ENCODE measurements around the gene SUZ12. TPM values are rescaled to one million over a fixed set of nuclear protein-coding genes. Genes with fewer than 3 reads are reported as not detected.

The SUZ12 gene
- total and polyA plus RNA-seq, 11 donors: 5.7 to 18.9 (median 12.6) TPM

GRCh38 chr17:31918701-31919128, 18.1 kb upstream of the SUZ12 start:
- 68 to 76% (median 72%) methylated on average over 4 of the region's 4 CpGs for WGBS, 4 donors

DNA sequence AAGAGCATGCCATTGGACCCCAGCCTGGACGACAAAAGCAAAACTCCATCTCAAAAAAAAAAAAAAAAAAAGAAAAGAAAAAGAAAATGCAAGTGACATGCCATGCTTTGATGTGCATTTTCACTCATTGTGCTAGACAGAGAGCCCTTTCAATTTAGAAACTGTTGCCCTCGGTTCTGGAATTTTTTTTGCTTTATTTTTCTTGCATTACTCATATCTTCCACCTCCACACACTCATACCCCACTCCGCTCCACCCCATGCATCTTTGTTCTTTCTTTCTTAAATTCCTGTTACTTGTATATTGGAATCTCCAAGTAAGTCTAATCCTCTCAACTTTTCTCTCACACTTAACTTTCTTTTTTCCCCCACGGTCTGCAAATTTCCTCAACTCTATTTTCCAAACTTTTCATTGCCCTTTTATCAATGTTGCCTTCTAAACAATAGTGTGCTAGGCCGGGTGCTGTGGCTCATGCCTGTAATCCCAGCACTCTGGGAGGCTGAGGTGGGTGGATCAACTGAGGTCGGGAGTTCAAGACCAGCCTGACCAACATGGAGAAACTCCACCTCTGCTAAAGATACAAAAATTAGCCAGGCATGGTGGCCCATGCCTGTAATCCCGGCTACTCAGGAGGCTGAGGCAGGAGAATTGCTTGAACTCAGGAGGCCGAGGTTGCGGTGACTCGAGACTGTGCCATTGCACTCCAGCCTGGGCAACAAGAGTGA, 16.8 kb upstream of the SUZ12 start:
- Histone ChIP-seq H3K4me3 (no peak overlapping the region), H3K9me3 (no peaks in the 10 kb centered on the region), H3K36me3 (no peaks in the 10 kb centered on the region), H3K4me1 (peaks cover 0 to 7% (median 0%) of the 10 kb centered on the region in 12 donors), H3K27ac (no peak overlapping the region), H3K27me3 (peaks cover 14 to 45% (median 22%) of the 10 kb centered on the region in 9 donors)
- DNase-seq (no peak), ATAC-seq (no peak)
- TF ChIP-seq, protein P1, sequence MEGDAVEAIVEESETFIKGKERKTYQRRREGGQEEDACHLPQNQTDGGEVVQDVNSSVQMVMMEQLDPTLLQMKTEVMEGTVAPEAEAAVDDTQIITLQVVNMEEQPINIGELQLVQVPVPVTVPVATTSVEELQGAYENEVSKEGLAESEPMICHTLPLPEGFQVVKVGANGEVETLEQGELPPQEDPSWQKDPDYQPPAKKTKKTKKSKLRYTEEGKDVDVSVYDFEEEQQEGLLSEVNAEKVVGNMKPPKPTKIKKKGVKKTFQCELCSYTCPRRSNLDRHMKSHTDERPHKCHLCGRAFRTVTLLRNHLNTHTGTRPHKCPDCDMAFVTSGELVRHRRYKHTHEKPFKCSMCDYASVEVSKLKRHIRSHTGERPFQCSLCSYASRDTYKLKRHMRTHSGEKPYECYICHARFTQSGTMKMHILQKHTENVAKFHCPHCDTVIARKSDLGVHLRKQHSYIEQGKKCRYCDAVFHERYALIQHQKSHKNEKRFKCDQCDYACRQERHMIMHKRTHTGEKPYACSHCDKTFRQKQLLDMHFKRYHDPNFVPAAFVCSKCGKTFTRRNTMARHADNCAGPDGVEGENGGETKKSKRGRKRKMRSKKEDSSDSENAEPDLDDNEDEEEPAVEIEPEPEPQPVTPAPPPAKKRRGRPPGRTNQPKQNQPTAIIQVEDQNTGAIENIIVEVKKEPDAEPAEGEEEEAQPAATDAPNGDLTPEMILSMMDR (IDR thresholded peaks at IDR 0.05): no peak
- TF ChIP-seq POLR2A (IDR thresholded peaks at IDR 0.05): no peak
- 80 to 88% (median 85%) methylated on average over 10 of the region's 10 CpGs for WGBS, 4 donors
- intact Hi-C loops (cut with DNase I): no loop called here

More at GRCh38 chr17:31918701-31919128, 18.1 kb upstream of the SUZ12 start:
- no peak overlapping the region for H3K27ac ChIP-seq
- intact Hi-C loops (cut with DNase I): no loop called here
- peaks cover 14 to 45% (median 22%) of the 10 kb centered on the region in 9 donors for H3K27me3 ChIP-seq
- no peak for DNase-seq
- no peaks in the 10 kb centered on the region for H3K9me3 ChIP-seq
- no peak for ATAC-seq
- no peaks in the 10 kb centered on the region for H3K36me3 ChIP-seq
- no peak for TF ChIP-seq POLR2A (IDR thresholded peaks at IDR 0.05)
- TF ChIP-seq, protein P1 (IDR thresholded peaks at IDR 0.05): no peak
- no peak overlapping the region for H3K4me3 ChIP-seq
- peaks cover 0 to 7% (median 0%) of the 10 kb centered on the region in 12 donors for H3K4me1 ChIP-seq

DNA sequence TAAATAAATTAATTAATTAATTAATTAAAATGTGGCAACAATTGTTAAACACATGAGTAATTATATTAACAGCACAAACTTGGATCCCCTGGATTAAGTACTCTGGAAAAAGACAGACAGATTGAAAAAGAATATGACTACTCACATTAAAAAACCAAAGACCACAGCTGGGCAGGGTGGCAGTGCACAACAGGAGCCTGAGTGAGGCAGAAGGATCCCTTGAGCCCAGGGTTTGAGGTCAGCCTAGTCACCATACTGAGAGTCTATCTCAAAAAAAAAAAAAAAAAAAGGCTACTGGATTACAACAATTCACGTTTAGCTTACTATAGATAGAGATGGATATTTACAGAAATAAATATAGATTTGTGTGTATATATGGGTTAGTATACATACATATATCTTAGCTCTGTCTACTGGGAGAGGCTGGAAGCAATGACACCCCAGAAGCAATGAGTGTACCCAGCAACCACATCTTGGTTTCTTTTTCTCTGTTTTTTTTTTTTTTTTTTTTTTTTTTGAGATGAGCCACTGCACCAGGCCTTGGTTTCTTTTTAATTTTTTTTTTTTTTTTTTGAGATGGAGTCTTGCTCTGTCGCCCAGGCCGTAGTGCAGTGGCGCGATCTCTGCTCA, 10.6 kb upstream of the SUZ12 start:
- DNase-seq (no peak), ATAC-seq (no peak)
- WGBS, 4 donors: 86 to 90% (median 90%) methylated on average over 5 of the region's 5 CpGs
- no peak overlapping the region for H3K27ac ChIP-seq
- H3K4me1 ChIP-seq: peaks cover 0 to 4% (median 0%) of the 10 kb centered on the region in 12 donors
- H3K36me3 ChIP-seq: no peaks in the 10 kb centered on the region
- H3K9me3 ChIP-seq: no peaks in the 10 kb centered on the region
- TF ChIP-seq POLR2A (IDR thresholded peaks at IDR 0.05): no peak
- TF ChIP-seq, protein P1 (IDR thresholded peaks at IDR 0.05): no peak
- intact Hi-C loops (cut with DNase I): no loop called here
- H3K4me3 ChIP-seq: no peak overlapping the region
- H3K27me3 ChIP-seq: peaks cover 0 to 8% (median 0%) of the 10 kb centered on the region in 9 donors

GRCh38 chr17:31931756-31932155, 5.1 kb upstream of the SUZ12 start:
- H3K36me3 ChIP-seq: no peaks in the 10 kb centered on the region
- intact Hi-C loops (cut with DNase I): no loop called here
- no peaks in the 10 kb centered on the region for H3K27me3 ChIP-seq
- 51 to 68% (median 60%) methylated on average over 1 of the region's 1 CpG for WGBS, 4 donors
- TF ChIP-seq POLR2A (IDR thresholded peaks at IDR 0.05): no peak
- TF ChIP-seq, protein P1 (IDR thresholded peaks at IDR 0.05): no peak
- no peak for ATAC-seq
- DNase-seq: no peak
- peaks cover 0 to 6% (median 0%) of the 10 kb centered on the region in 12 donors for H3K4me1 ChIP-seq
- no peak overlapping the region for H3K27ac ChIP-seq
- no peak overlapping the region for H3K4me3 ChIP-seq
- no peaks in the 10 kb centered on the region for H3K9me3 ChIP-seq
